ENCODE measurements around the gene LSP1.
"Not testable (repeated sequence)": the region's sequence is repeated elsewhere in the genome, so short reads cannot be mapped to it uniquely, and the experiment has no call there.

LSP1 gene

DNA sequence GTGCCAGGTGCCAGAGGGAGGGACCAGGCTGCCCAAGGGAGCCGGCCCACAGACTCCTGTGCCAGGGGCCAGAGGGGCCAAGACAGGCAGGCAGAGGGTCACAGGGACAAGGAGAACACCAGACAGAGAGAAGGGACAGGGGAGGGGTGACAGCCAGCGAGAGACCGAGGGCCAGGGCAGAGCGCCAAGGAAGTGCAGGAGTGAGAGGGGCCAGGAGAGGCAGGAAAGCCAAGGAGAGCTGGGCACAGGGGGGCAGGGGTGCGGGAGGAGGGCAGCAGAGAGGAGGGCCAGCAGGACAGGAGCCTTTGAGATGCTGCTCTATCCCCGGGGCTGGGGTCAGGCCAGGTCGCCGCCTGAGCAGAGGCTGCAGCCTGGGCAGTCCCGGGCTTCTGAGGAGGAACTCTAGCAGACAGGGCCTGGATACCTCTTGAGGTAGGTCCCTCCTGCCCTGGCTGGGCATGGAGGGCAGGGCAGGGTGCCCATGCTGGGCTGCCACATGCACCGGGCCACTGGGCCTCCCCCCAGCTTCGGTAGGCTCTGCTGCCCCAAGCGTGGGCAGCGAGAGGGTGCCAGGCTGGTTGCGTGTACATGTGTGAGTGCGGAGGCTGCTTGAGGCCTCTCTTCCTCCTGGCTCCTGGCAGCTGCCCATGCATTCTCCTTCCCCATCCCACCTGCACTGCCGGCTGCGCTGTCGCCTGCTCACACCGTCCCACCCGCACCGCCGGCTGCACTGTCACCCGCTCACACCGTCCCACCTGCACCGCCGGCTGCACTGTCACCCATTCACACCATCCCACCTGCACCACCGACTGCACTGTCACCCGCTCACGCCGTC, 12.2 kb downstream of the LSP1 start:
- no peak for DNase-seq

GRCh38 chr11:1866226-1866625, 13.3 kb downstream of the LSP1 start:
- no peak for DNase-seq

- DNase-seq = no peak
Observed at GRCh38 chr11:1866776-1867175, 13.9 kb downstream of the LSP1 start.

- no peak for DNase-seq
Observed at GRCh38 chr11:1867381-1867780, 14.5 kb downstream of the LSP1 start.

DNA sequence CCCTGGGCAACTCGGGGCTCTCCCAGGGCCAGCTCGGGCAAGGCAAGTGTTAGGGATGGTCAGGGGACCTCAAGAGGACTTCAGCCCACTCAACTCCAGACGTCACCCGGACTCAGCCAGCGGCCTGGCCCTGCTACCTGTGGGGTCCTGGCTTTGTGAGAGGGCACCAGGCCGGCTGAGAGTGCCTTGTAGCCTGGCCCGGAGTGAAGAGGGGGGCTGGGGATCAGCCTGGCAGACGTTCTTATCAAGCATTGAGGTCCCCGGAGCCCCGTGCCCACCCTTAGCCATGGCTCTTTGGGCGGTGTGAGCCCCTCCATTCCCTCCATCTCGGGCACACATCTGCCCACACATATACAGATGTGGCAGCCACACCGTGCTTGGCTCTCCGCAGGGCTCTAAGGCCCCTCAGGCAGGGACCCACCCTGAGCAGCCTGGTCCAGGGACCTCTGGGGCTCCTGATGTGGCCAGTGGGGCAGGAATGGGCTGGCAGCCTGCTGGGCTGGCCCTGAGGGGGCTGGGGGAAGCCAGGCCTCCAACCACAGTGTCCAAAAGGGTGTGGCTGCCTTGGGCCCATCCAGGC, 15.3 kb downstream of the LSP1 start:
- DNase-seq = no peak

- DNase-seq = no peak
Observed at GRCh38 chr11:1868636-1869291, 15.9 kb downstream of the LSP1 start.

- DNase-seq = no peak
Observed at GRCh38 chr11:1869427-1870325, 16.8 kb downstream of the LSP1 start.

DNA sequence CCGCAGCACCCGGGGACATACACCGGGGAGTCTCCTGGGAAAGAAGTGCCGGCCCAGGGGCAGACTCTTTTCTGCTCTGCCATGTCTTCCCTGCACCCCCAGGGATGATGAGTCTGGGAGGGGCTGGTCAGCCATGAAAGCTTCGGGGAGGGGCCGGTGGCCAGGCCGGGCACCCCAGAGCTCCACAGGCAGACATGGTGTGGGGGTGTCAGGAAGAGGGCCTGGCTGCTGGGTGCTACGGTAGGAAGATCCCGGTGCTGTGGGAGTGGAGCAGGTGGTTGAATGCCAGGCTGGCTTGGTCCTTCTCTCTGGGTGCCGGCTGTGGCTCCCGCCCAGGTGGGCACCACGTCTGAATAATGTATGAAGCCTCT, 17.4 kb downstream of the LSP1 start:
- no peak for DNase-seq

- DNase-seq = peak in 2 of 5 experiments; percentile 63 to 68
Observed at GRCh38 chr11:1870721-1871466, 18.0 kb downstream of the LSP1 start.

- no peak for DNase-seq
Observed at GRCh38 chr11:1871531-1871930, 18.6 kb downstream of the LSP1 start.

GRCh38 chr11:1872267-1872985, 19.5 kb downstream of the LSP1 start:
- DNase-seq = no peak

DNA sequence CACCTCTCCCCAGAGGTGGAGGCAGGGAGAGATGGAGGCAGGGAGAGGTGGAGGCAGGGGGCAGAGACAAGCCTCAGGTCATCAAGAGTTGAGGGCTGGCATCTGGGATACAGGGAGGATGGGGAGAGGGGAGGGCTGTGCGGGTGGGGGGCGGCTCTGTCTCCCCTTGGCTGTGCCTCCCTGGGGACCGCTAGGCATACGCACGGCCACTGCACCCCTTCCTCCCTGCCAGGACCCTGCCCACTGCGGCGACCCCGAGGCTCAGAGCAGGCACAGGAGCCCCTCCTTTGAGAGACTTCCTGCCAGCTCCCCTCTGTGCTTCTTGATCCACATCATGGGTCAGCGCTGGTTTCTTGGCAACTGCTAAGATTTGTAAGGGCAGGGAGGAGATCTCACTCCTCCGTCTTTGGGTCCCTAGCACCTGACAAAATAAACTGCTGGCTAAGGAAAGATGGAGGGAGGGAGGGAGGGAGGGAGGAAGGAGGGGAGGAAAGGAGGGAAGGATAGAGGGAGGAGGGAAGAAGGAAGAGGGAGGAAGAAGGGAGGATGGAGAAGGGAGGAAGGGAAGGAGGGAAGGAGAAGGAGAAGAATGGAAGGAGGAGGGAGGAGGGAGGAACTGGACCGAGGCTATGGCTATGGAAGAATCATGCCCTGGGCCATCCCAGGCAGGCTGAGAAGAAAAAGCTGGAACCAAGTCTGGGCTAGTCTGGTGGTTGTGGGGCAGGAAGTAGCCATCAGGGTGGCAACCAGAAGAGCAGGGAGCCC, 20.3 kb downstream of the LSP1 start:
- no peak for DNase-seq

DNA sequence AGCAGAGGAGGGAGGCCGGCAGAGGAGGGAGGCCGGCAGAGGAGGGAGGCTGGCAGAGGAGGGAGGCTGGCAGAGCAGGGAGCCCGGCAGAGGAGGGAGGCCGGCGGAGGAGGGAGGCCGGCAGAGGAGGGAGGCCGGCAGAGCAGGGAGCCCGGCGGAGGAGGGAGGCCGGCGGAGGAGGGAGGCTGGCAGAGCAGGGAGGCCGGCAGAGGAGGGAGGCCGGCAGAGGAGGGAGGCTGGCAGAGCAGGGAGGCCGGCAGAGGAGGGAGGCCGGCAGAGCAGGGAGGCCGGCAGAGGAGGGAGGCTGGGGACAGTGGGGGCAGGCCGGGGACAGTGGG, 20.9 kb downstream of the LSP1 start:
- DNase-seq = not testable (repeated sequence)

DNA sequence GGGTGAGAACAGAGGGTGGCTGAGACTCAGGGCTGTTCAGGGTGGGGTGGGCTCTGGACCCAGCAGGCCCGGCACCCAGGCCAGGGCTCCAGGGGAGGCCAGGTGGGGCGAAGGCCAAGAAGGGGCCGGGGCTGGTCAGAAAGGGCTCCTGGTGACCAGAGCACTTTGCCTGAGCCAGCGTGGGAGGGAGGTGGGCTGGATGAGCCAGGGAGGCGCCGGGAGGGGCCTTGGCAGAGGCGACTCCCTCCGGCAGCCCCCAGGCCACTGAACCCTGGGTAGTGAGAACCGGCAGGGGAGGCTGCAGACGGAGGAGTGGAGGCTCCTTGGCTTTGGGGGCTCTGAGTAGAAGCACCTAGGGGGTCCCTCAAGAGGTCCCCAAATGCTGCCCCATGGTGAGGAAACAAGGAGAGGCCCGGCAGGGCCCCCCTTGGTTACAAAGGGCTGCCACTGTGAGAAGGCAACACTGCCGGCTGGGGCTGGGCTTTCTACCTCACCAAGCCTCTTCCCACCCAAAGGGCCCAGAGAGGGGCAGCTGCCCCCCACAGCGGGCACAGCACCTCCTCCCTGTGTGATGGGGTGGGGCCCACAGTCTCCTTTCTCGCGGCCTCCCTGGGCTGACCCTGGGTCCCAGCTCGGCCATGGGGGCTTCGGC, 21.7 kb downstream of the LSP1 start:
- DNase-seq = peak in 1 of 5 experiments; percentile 4

- DNase-seq = peak in 1 of 5 experiments; percentile 7
Observed at GRCh38 chr11:1875093-1875850, 22.4 kb downstream of the LSP1 start.

GRCh38 chr11:1875851-1876301, 23.0 kb downstream of the LSP1 start:
- not testable (repeated sequence) for DNase-seq

GRCh38 chr11:1876361-1877063, 23.6 kb downstream of the LSP1 start:
- peak in 1 of 5 experiments; percentile 9 for DNase-seq

All from T-helper 2 cell (primary cell).